Measurements from ENCODE around the gene TM7SF2. TPM values are rescaled to one million over a fixed set of nuclear protein-coding genes. Genes with fewer than 3 reads are reported as not detected.

Gene TM7SF2
- total and polyA plus RNA-seq, 2 of the 8 experiments (the other 6 are each of a cell fraction or from before 2014, with no cell fraction given): 40.1 to 96.0 TPM

DNA sequence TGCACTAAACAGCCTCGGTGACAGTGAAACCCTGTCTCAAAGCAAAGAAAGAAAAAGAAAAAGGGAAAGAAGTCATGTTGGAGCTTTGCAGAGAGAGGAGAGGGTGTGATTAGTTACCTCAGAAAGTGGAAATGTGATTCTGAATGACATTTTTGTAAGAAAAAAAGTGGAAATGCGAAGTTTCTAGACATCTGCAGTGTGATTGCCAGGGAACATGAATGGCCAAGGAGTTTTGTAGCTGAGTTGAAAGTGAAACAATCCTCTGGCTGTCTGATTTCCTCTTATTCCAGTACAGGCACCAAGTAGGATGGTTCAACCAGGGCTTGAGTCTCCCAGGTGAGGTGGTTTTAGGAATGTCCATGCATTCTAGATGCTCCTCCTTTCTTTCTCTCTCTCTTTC, 40.5 kb downstream of the TM7SF2 start:
- H3K23me2 ChIP-seq (ENCODE audit: low read depth, low read length): no peaks in the 10 kb centered on the region
- H2BK12ac ChIP-seq (ENCODE audit: low read depth, low read length): no peak overlapping the region
- no peaks in the 10 kb centered on the region for H3K4me1 ChIP-seq (replicated peaks in 1 of 4; ENCODE audit: control insufficient read depth in 3 of 4, insufficient read depth in 4 of 4, low read length in 3 of 4)
- H3K4me2 ChIP-seq (ENCODE audit: insufficient read depth in 1 of 2, low read depth in 2 of 2, low read length in 2 of 2): no peak overlapping the region
- H3K18ac ChIP-seq (ENCODE audit: extremely low read depth, low read length): no peak overlapping the region
- no peak overlapping the region for H2BK15ac ChIP-seq (ENCODE audit: low read length)
- no peaks in the 10 kb centered on the region for H3K79me1 ChIP-seq (ENCODE audit: low read depth, low read length)
- no peak overlapping the region for H3K56ac ChIP-seq (replicated peaks; ENCODE audit: insufficient read length, low read depth, low read length)
- no peak overlapping the region for H3K4me3 ChIP-seq (ENCODE audit: extremely low read depth in 1 of 4, insufficient read depth in 2 of 4, low read depth in 3 of 4, low read length in 4 of 4)
- H2BK120ac ChIP-seq (replicated peaks; ENCODE audit: low read depth, low read length): no peak overlapping the region
- DNase-seq (ENCODE audit: low read depth in 1 of 2, low spot score in 2 of 2) (no peak), FAIRE-seq (no peak)
- H3K4ac ChIP-seq (replicated peaks; ENCODE audit: insufficient read length, low read depth, low read length): no peak overlapping the region
- H4K91ac ChIP-seq (replicated peaks; ENCODE audit: insufficient read length, low read length): no peak overlapping the region
- H4K5ac ChIP-seq (ENCODE audit: insufficient read length, low read depth, low read length): no peak overlapping the region
- POLR2A ChIA-PET (ENCODE audit: partially characterized antibody): interaction anchor here (0.6 to 1.3 kb wide), 3 partner anchors 8 to 30 kb away, joined by 3 read pairs; partner anchors contain the start of genes FAU and MRPL49
- H2AK5ac ChIP-seq (ENCODE audit: low read depth, low read length): no peak overlapping the region
- H3K9me3 ChIP-seq (ENCODE audit: insufficient read depth in 2 of 2, low read depth in 1 of 2, low read length in 1 of 2): peaks cover 0 to 3% of the 10 kb centered on the region in 2 experiments; a peak in 1 of 4 replicates
- no peak overlapping the region for H2AFZ ChIP-seq (ENCODE audit: low read length)
- no peak overlapping the region for H2BK20ac ChIP-seq (ENCODE audit: low read length)
- H4K20me1 ChIP-seq (replicated peaks in 1 of 2; ENCODE audit: control insufficient read depth in 1 of 2, insufficient read depth in 2 of 2, low read length in 2 of 2): no peaks in the 10 kb centered on the region
- no peak overlapping the region for H4K8ac ChIP-seq (ENCODE audit: extremely low read depth, insufficient read depth, low read length)
- H3K27me3 ChIP-seq (replicated peaks in 1 of 4; ENCODE audit: control insufficient read depth in 3 of 4, extremely low read depth in 1 of 4, insufficient read depth in 3 of 4, low read length in 3 of 4): no peaks in the 10 kb centered on the region
- H3K14ac ChIP-seq (ENCODE audit: insufficient read length): no peak overlapping the region
- no peak overlapping the region for H2BK5ac ChIP-seq (ENCODE audit: low read depth, low read length)
- no peaks in the 10 kb centered on the region for H3K79me2 ChIP-seq (ENCODE audit: control insufficient read depth in 1 of 2, insufficient read depth in 2 of 2, low read length in 2 of 2)
- H3K36me3 ChIP-seq (ENCODE audit: control insufficient read depth in 2 of 4, insufficient read depth in 4 of 4, low read length in 3 of 4): no peaks in the 10 kb centered on the region
- no peak overlapping the region for H3K27ac ChIP-seq (ENCODE audit: low read depth, low read length)
- H3K23ac ChIP-seq (ENCODE audit: insufficient read length): no peak overlapping the region
- WGBS, 2 experiments (ENCODE audit: extremely low coverage in 1 of 2, insufficient coverage in 1 of 2, insufficient read length in 1 of 2, insufficient replicate concordance in 2 of 2, low coverage in 1 of 2, low lambda C conversion rate in 2 of 2, missing lambda C conversion rate in 1 of 2): 83% methylated on average over 2 of the region's 2 CpGs; no CpG with 5 or more reads in 1 of the 2 experiments
- H3K9ac ChIP-seq (replicated peaks in 1 of 4; ENCODE audit: extremely low read depth in 1 of 4, low read depth in 3 of 4, low read length in 3 of 4): no peak overlapping the region
- CTCF ChIA-PET (ENCODE audit: partially characterized antibody): interaction anchor here (0.5 to 1.7 kb wide), 4 partner anchors 17 to 175 kb away, joined by 3 to 4 read pairs (median 4); partner anchors contain the start of gene CAPN1
- TF ChIP-seq CBX5 (IDR thresholded peaks at IDR 0.05; ENCODE audit: low read depth, low read length) (no peak), EZH2 (IDR thresholded peaks at IDR 0.05; ENCODE audit: low read depth, low read length, severe bottlenecking) (no peak), NRF1 (IDR thresholded peaks at IDR 0.05; ENCODE audit: low read depth, low read length) (no peak), TAF7 (optimal IDR thresholded peaks at IDR 0.05; ENCODE audit: borderline replicate concordance, low read depth, low read length) (no peak), RNF2 (IDR thresholded peaks at IDR 0.05; ENCODE audit: borderline replicate concordance, low read depth, low read length, missing control alignments, poor library complexity, severe bottlenecking) (no peak), SAP30 (IDR thresholded peaks at IDR 0.05; ENCODE audit: insufficient read depth, insufficient replicate concordance, low read length) (no peak), BRCA1 (IDR thresholded peaks at IDR 0.05; ENCODE audit: low read depth, low read length) (no peak), SRF (IDR thresholded peaks at IDR 0.05; ENCODE audit: low read depth, low read length) (no peak), ZNF274 (IDR thresholded peaks at IDR 0.05; ENCODE audit: borderline replicate concordance, extremely low read depth, low read length) (no peak)
- TF ChIP-seq, protein P1, sequence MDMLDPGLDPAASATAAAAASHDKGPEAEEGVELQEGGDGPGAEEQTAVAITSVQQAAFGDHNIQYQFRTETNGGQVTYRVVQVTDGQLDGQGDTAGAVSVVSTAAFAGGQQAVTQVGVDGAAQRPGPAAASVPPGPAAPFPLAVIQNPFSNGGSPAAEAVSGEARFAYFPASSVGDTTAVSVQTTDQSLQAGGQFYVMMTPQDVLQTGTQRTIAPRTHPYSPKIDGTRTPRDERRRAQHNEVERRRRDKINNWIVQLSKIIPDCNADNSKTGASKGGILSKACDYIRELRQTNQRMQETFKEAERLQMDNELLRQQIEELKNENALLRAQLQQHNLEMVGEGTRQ (IDR thresholded peaks at IDR 0.05; ENCODE audit: low read length): no peak
